Activated CD4-positive, CD25-positive, alpha-beta regulatory T cell treated with anti-CD3 and anti-CD28 coated beads, Interleukin-2, amount 50 U/mL, for 72 hours (primary cell): Measurements from ENCODE around the gene GYS1.
"Not testable (repeated sequence)": the region's sequence is repeated elsewhere in the genome, so short reads cannot be mapped to it uniquely, and the experiment has no call there.

Experiments
- DNase-seq: peaks from one replicate; pipeline ENCODE4 v3.0.0; 2021

GYS1 gene

DNA sequence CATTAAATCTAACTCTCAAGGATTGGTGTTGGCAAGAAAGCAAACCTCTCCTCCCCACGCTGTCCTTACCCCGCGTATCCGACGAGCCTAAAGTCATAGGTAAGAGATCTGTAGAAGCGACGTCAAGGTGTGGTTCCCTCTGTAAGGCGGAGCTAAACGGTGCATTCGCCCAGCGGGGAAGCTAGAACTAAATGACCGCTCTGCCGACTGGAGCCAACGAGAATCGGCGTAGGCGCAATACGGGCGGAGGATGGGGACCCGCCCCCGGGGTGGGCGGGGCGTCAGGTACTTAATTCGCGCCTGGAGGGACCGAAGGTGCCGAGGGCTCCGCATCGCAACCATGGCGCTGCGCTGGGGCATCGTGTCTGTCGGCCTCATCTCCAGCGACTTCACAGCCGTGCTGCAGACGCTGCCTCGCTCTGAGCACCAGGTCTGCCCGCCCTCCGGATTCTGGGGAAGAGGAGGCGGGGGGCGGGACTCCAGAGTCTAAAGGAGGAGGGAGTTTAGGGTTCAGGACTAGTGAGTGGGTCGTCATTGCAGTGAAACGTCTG lies 59.7 kb downstream of the GYS1 start, which contains the start of gene DHDH:
Gene DHDH, plus strand, starts transcription at position 318 of the 551 bp plus-strand sequence. Its CDS starts 23 bp downstream, at position 341.
- peak; percentile 84 for DNase-seq

DNA sequence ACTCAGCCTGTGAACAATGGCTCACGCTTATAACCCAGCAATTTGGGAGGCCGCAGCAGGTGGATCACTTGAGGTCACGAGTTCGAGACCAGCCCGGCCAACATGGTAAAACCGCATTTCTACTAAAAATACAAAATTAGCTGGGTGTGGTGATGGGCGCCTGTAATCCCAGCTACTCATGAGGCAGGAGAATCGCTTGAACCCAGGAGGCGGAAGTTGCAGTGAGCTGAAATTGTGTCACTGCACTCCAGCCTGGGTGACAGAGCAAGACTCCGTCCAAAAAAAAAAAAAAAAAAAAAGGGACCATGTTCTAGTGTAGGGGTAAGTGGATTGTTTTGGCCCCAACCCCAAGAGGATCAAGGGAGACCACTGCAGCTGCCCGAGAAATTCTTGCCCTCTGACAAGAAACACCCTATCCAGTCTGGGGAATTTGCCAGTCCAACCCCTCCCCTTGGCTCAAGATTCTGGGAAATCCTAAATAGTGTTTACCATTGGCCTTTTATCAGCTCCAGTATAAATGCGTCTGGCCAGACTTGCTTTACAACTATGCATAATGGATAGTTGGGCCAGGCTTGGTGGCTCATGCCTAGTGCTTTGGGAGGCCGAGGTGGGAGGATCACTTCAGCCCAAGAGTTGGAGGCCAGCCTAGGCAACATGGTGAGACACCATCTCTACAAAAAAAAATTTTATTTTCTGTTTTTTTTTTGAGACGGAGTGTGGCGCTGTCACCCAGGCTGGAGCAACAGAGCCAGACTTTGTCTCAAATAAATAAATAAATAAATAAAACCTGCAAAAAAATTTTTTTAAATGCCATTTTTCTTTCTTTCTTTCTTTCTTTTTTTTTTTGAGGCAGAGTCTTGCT lies 64.7 kb downstream of the GYS1 start:
- DNase-seq, result no peak

DNA sequence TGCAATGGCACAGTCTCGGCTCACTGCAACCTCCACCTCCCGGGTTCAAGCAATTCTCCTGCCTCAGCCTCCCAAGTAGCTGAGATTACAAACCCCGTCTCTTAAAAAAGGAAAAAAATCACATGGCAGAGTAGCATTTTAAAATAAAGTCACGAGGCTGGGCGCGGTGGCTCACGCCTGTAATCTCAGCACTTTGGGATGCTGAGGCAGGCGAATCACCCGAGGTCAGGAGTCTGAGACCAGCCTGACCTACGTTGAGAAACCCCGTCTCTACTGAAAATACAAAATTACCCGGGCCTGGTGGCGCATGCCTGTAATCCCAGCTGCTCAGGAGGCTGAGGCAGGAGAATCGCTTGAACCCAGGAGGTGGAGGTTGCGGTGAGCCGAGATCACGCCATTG lies 65.4 kb downstream of the GYS1 start:
- not testable (repeated sequence) for DNase-seq

DNA sequence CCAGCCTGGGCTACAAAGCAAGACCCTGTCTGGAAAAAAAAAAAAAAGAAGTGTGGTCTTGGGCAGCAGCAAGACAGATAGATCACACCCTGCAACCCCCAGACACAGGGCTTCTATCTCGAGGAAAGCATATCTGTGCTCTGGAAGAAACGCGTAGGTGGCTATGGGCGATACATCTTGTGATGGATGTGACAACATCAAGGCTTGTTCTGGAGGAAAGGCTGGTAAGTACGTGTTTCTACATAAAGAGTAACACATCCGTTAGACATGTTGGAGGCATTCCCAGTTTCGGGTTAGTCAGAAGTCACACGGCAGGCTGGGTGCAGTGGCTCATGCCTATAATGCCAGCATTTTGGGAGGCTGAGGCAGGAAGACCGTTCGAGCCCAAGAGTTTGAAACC lies 66.2 kb downstream of the GYS1 start:
- DNase-seq, result no peak

DNA sequence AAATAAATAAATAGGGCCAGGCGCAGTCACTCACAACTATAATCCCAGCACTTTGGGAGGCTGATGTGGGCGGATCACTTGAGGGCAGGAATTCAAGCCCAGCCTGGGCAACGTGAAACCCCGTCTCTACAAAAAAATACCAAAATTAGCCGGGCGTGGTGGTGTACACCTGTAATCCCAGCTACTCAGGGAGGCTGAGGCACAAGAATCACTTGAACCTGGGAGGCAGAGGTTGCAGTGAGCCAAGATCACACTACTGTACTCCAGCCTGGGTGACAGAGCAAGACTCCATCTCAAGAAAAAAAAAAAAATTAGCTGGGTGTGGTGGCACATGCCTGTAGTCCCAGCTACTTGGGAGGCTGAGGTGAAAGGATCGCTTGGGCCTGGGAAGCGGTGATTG lies 67.2 kb downstream of the GYS1 start:
- not testable (repeated sequence) for DNase-seq

DNA sequence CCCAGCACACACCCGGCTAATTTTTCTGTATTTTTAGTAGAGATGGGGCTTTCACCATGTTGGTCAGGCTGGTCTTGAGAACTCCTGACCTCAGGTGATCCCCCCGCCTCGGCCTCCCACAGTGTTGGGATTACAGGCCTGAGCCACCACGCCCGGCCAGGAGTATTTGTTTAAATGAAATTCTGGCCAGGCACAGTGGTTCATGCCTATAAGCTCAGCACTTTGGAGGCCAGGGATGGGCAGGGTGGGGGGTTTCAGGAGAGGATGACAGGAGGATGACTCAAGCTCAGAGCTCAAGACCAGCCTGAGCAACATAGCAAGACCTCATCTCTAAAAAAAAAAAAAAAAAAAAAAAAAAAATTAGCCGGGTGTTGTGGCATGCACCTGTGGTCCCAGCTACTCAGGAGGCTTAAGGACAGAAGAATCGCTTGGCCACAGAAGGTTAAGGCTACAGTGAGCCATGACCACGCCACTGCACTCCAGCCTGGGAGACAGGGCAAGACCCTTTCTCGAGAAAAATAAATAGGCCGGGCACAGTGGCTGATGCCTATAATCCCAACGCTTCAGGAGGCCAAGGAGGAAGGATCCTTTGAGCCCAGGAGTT lies 67.8 kb downstream of the GYS1 start:
- no peak for DNase-seq

DNA sequence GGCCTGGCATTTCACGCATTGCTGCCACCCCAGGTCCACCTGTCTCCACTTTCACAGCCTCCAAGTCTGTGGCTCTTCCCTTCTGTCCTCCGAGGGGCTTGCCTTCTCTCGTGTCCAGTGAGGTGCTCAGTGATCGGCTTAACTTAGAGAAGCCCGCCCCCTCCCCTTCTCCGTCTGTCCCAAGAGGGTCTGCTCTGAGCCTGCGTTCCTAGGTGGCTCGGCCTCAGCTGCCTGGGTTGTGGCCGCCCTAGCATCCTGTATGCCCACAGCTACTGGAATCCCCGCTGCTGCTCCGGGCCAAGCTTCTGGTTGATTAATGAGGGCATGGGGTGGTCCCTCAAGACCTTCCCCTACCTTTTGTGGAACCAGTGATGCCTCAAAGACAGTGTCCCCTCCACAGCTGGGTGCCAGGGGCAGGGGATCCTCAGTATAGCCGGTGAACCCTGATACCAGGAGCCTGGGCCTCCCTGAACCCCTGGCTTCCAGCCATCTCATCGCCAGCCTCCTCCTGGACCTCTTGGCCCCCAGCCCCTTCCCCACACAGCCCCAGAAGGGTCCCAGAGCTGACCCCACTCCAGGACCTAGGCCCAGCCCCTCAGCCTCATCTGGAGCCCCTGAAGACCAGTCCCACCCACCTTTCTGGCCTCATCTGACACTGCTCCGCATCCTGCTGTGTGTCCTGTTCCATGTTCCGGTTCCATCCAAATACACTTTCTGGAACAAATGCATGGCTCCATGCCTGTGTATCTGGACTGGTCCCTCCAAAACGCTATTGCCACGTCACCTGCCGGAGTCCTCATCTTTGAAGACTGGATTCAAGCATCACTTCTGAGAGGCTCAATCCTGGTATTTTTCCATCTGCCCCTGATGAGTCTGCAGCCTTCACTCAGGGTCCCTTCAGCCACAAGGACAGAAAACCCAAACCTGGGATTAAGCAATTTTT lies 70.3 kb downstream of the GYS1 start:
- DNase-seq, result no peak

DNA sequence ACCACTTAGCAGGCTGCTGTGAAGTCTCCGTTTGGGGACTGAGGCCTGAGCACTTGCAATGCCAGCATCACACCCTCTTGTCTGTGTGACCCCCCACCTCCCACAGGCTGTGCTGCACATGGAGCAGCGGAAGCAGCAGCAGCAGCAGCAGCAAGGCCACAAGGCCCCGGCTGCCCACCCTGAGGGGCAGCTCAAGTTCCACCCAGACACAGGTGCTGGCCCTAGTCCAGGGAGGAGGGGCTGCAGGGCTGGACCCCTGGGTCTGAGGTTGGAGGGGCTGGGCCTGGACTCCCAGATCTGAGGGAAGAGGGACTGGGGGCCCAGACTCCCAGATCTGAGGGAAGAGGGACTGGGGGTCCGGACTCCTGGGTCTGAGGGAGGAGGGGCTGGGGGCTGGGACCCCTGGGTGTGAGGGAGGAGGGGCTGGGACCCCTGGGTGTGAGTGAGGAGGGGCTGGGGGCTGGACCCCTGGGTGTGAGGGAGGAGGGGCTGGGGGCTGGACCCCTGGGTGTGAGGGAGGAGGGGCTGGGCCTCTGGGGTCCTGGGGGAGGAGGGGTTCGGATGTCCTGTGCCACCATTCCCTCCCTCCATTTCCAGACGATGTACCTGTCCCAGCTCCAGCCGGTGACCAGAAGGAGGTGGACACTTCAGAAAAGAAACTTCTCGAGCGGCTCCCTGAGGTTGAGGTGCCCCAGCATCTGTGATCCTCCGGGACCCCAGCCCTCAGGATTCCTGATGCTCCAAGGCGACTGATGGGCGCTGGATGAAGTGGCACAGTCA lies 71.2 kb downstream of the GYS1 start:
- no peak for DNase-seq

DNA sequence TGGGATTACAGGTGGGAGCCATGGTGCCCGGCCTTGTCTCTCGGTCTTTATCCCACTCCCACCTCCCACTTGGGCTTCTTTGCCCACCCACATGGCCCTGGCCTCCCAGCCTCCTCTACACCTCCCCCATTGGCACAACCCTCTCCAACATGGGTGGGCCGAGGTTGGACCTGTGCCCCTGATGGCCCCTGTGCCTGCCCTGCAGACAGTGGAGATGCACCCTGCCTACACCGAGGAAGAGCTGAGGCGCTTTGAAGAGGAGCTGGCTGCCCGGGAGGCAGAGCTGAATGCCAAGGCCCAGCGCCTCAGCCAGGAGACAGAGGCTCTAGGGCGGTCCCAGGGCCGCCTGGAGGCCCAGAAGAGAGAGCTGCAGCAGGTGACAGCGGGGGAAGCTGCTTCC lies 72.2 kb downstream of the GYS1 start:
- DNase-seq, result no peak

DNA sequence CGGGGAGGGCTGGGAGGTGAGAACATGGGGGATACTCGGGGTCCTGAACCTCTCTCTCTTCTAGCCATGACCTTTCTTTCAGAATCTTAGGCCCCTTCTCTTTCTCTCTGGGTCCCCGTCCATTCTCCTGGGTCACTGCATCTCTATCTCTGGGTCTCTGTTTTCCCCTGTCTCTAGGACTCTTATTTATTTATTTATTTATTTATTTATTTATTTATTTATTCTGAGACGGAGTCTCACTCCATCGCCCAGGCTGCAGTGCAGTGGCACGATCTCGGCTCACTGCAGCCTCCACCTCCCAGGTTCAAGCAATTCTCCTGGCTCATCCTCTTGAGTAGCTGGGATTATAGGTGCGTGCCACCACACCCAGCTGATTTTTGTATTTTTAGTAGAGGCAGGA lies 73.8 kb downstream of the GYS1 start:
- not testable (repeated sequence) for DNase-seq

DNA sequence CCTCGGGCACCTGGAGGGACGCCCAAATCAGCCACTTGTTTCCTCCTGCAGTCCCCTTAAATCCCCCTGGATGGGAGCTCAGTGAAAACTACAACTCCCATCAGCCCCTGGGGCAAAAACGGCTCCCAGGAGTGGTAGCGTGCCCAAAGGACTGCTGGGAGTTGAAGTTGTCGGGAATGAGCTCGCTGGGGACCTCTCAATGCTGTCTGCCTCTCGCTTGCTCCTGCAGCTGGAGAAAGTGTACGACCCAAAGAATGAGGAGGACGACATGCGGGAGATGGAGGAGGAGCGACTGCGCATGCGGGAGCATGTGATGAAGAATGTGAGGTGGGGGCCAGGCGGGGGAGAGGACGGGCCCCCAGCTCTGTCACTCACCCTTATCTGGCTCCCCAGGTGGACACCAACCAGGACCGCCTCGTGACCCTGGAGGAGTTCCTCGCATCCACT lies 74.3 kb downstream of the GYS1 start:
- DNase-seq, result no peak
